ENCODE measurements around the gene NECTIN2. TPM values are rescaled to one million over a fixed set of nuclear protein-coding genes. Genes with fewer than 3 reads are reported as not detected.
"Not testable (repeated sequence)": the region's sequence is repeated elsewhere in the genome, so short reads cannot be mapped to it uniquely, and the experiment has no call there.

The NECTIN2 gene
- total and polyA plus RNA-seq, 2 experiments from 2014 or later: 60.5 to 71.7 TPM

GRCh38 chr19:44876930-44877535 lies 30.9 kb downstream of the NECTIN2 start:
- in situ Hi-C loops (cut with MboI): no loop called here
- Histone ChIP-seq H3K9me2 (ENCODE audit: insufficient read depth) (no peaks in the 10 kb centered on the region), H3K9me3 (ENCODE audit: low read depth) (no peaks in the 10 kb centered on the region), H3K36me3 (ENCODE audit: low read depth) (peaks cover 3% of the 10 kb centered on the region; the same call in 1 of the 2 replicates), H3K4me1 (ENCODE audit: insufficient read depth) (no peaks in the 10 kb centered on the region), H3K79me2 (ENCODE audit: insufficient read depth) (no peaks in the 10 kb centered on the region), H3K4me3 (no peak overlapping the region), H3K4me2 (ENCODE audit: unreplicated experiment) (no peak overlapping the region), H2AFZ (no peak overlapping the region), H4K20me1 (ENCODE audit: insufficient read depth) (no peaks in the 10 kb centered on the region), H3F3A (ENCODE audit: insufficient read depth) (no peaks in the 10 kb centered on the region), H3K27me3 (replicated peaks; ENCODE audit: insufficient read depth) (no peaks in the 10 kb centered on the region), H3K27ac (no peak overlapping the region), H3K9ac (no peak overlapping the region)
- no peak for TF ChIP-seq EZH2phosphoT487 (IDR thresholded peaks at IDR 0.05; ENCODE audit: insufficient read depth, low read depth)
- no peak for TF ChIP-seq EZH2 (IDR thresholded peaks at IDR 0.05; ENCODE audit: insufficient read depth, poor library complexity, severe bottlenecking)
- 85% methylated on average over 4 to 5 of the region's 5 CpGs for WGBS, 2 experiments (ENCODE audit: low coverage in 1 of 2, low lambda C conversion rate in 2 of 2, missing lambda C conversion rate in 2 of 2)
- no peak for DNase-seq

DNA sequence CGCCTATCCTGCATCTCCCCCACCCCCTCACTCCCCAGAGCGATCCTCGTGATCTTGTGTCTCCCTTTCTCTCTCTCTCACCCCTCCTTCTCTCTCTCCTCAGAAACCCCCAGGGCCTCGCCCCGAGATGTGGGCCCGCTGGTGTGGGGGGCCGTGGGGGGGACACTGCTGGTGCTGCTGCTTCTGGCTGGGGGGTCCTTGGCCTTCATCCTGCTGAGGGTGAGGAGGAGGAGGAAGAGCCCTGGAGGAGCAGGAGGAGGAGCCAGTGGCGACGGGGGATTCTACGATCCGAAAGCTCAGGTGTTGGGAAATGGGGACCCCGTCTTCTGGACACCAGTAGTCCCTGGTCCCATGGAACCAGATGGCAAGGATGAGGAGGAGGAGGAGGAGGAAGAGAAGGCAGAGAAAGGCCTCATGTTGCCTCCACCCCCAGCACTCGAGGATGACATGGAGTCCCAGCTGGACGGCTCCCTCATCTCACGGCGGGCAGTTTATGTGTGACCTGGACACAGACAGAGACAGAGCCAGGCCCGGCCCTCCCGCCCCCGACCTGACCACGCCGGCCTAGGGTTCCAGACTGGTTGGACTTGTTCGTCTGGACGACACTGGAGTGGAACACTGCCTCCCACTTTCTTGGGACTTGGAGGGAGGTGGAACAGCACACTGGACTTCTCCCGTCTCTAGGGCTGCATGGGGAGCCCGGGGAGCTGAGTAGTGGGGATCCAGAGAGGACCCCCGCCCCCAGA lies 32.2 kb downstream of the NECTIN2 start:
- Histone ChIP-seq H2AFZ (no peak overlapping the region), H3K4me1 (ENCODE audit: insufficient read depth) (no peaks in the 10 kb centered on the region), H3K27me3 (replicated peaks; ENCODE audit: insufficient read depth) (no peaks in the 10 kb centered on the region), H3K9me3 (ENCODE audit: low read depth) (no peaks in the 10 kb centered on the region), H3K36me3 (ENCODE audit: low read depth) (peaks cover 3% of the 10 kb centered on the region; the same call in 1 of the 2 replicates), H3K9ac (no peak overlapping the region), H3F3A (ENCODE audit: insufficient read depth) (no peaks in the 10 kb centered on the region), H3K4me3 (no peak overlapping the region), H3K79me2 (ENCODE audit: insufficient read depth) (no peaks in the 10 kb centered on the region), H3K27ac (no peak overlapping the region), H4K20me1 (ENCODE audit: insufficient read depth) (no peaks in the 10 kb centered on the region), H3K9me2 (ENCODE audit: insufficient read depth) (no peaks in the 10 kb centered on the region), H3K4me2 (ENCODE audit: unreplicated experiment) (no peak overlapping the region)
- TF ChIP-seq EZH2phosphoT487 (IDR thresholded peaks at IDR 0.05; ENCODE audit: insufficient read depth, low read depth): no peak
- TF ChIP-seq EZH2 (IDR thresholded peaks at IDR 0.05; ENCODE audit: insufficient read depth, poor library complexity, severe bottlenecking): no peak
- no peak for DNase-seq
- WGBS, 2 experiments (ENCODE audit: low coverage in 1 of 2, low lambda C conversion rate in 2 of 2, missing lambda C conversion rate in 2 of 2): 85 to 95% methylated on average over 18 to 26 of the region's 26 CpGs
- in situ Hi-C loops (cut with MboI): no loop called here

GRCh38 chr19:44879309-44880065 lies 33.4 kb downstream of the NECTIN2 start:
- no peak for TF ChIP-seq EZH2 (IDR thresholded peaks at IDR 0.05; ENCODE audit: insufficient read depth, poor library complexity, severe bottlenecking)
- TF ChIP-seq EZH2phosphoT487 (IDR thresholded peaks at IDR 0.05; ENCODE audit: insufficient read depth, low read depth): no peak
- Histone ChIP-seq H3F3A (ENCODE audit: insufficient read depth) (no peaks in the 10 kb centered on the region), H3K4me2 (ENCODE audit: unreplicated experiment) (no peak overlapping the region), H3K9me3 (ENCODE audit: low read depth) (no peaks in the 10 kb centered on the region), H3K27ac (no peak overlapping the region), H3K27me3 (replicated peaks; ENCODE audit: insufficient read depth) (no peaks in the 10 kb centered on the region), H3K36me3 (ENCODE audit: low read depth) (no peaks in the 10 kb centered on the region; the same call in 1 of the 2 replicates), H3K9ac (no peak overlapping the region), H2AFZ (no peak overlapping the region), H3K4me1 (ENCODE audit: insufficient read depth) (no peaks in the 10 kb centered on the region), H3K4me3 (no peak overlapping the region), H3K79me2 (ENCODE audit: insufficient read depth) (no peaks in the 10 kb centered on the region), H4K20me1 (ENCODE audit: insufficient read depth) (no peaks in the 10 kb centered on the region), H3K9me2 (ENCODE audit: insufficient read depth) (no peaks in the 10 kb centered on the region)
- WGBS, 2 experiments (ENCODE audit: low coverage in 1 of 2, low lambda C conversion rate in 2 of 2, missing lambda C conversion rate in 2 of 2): 86 to 93% methylated on average over 13 to 18 of the region's 18 CpGs
- in situ Hi-C loops (cut with MboI): no loop called here
- no peak for DNase-seq

DNA sequence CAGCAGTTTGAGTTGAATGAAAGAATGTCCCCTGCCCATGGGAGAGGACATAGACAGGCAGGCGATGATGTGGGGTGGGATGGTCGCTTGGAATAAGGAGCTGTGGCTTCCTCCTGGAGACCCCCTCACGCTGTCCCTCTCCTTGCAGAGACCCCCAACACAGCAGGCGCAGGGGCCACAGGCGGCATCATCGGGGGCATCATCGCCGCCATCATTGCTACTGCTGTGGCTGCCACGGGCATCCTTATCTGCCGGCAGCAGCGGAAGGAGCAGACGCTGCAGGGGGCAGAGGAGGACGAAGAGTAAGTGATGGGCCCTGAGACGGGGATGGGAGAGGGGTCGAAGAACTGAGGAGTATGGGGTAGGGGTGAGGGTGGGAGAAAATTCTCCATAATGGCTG lies 36.0 kb downstream of the NECTIN2 start:
- Histone ChIP-seq H3K27ac (no peak overlapping the region), H3F3A (ENCODE audit: insufficient read depth) (no peaks in the 10 kb centered on the region), H3K4me1 (ENCODE audit: insufficient read depth) (no peaks in the 10 kb centered on the region), H3K27me3 (replicated peaks; ENCODE audit: insufficient read depth) (no peaks in the 10 kb centered on the region), H3K9me2 (ENCODE audit: insufficient read depth) (no peaks in the 10 kb centered on the region), H3K4me2 (ENCODE audit: unreplicated experiment) (no peak overlapping the region), H3K79me2 (ENCODE audit: insufficient read depth) (no peaks in the 10 kb centered on the region), H3K9me3 (ENCODE audit: low read depth) (no peaks in the 10 kb centered on the region), H3K4me3 (no peak overlapping the region), H3K9ac (no peak overlapping the region), H4K20me1 (ENCODE audit: insufficient read depth) (no peaks in the 10 kb centered on the region), H3K36me3 (ENCODE audit: low read depth) (no peaks in the 10 kb centered on the region; the same call in 1 of the 2 replicates), H2AFZ (no peak overlapping the region)
- DNase-seq: no peak
- in situ Hi-C loops (cut with MboI): no loop called here
- 93% methylated on average over 15 of the region's 15 CpGs for WGBS, 2 experiments (ENCODE audit: low coverage in 1 of 2, low lambda C conversion rate in 2 of 2, missing lambda C conversion rate in 2 of 2)
- no peak for TF ChIP-seq EZH2 (IDR thresholded peaks at IDR 0.05; ENCODE audit: insufficient read depth, poor library complexity, severe bottlenecking)
- no peak for TF ChIP-seq EZH2phosphoT487 (IDR thresholded peaks at IDR 0.05; ENCODE audit: insufficient read depth, low read depth)

GRCh38 chr19:44882619-44883397 lies 36.7 kb downstream of the NECTIN2 start:
- H3K9me3 ChIP-seq (ENCODE audit: low read depth); H3K4me2 ChIP-seq (ENCODE audit: unreplicated experiment); H3K27me3 ChIP-seq (replicated peaks; ENCODE audit: insufficient read depth); H4K20me1 ChIP-seq (ENCODE audit: insufficient read depth); H3K79me2 ChIP-seq (ENCODE audit: insufficient read depth); DNase-seq; H3K36me3 ChIP-seq (ENCODE audit: low read depth); H3F3A ChIP-seq (ENCODE audit: insufficient read depth); H3K9ac ChIP-seq; H3K27ac ChIP-seq; H2AFZ ChIP-seq; H3K4me1 ChIP-seq (ENCODE audit: insufficient read depth); H3K9me2 ChIP-seq (ENCODE audit: insufficient read depth); H3K4me3 ChIP-seq; in situ Hi-C loops (cut with MboI): not testable (repeated sequence)
- 88% methylated on average over 18 to 19 of the region's 19 CpGs for WGBS, 2 experiments (ENCODE audit: low coverage in 1 of 2, low lambda C conversion rate in 2 of 2, missing lambda C conversion rate in 2 of 2)

All from GM23248 (cell line).